NCI-H187 (cell line): ENCODE measurements around the gene VWA7.
"Not testable (repeated sequence)": the region's sequence is repeated elsewhere in the genome, so short reads cannot be mapped to it uniquely, and the experiment has no call there.

ENCODE experiments used
- DNase-seq, 2 experiments: peaks; one replicate each; lab custom pipeline; 2025; lab: John Stamatoyannopoulos, UW

Gene VWA7

DNA sequence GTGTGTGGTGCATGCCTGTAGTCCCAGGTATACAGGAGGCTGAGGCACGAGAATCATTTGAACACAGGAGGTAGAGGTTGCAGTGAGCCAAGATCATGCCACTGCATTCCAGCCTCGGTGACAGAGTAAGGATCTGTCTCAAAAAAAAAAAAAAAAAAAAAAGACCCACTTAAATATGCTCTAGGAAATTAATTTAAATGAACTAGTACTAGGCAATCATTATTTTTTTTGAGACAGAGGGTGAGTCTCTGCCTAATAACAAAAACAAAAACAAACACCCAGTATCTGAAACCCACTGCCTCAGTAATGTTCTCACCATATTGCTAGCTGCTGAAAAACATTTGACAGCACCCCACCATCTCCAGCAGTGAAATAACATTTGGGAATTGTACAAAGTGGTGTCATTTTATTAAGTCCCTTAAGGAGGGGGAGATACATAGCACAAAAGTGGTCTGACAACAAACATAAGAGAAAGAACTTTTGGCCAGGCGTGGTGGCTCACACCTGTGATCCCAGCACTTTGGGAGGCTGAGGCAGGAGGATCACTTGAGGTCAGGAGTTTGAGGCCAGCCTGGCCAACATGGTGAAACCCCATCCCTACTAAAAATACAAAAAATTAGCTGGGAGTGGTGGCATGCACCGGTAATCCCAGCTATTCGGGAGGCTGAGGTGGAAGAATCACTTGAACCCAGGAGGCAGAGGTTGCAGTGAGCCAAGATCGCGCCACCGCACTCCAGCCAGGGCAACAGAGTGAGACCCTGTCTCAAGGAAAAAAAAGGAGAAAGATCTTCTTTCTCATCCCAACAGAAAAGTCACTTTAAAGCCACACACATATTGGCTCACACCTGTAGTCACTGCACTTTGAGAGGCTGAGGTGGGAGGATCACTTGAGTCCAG lies 24.2 kb upstream of the VWA7 start:
- DNase-seq = not testable (repeated sequence)

DNA sequence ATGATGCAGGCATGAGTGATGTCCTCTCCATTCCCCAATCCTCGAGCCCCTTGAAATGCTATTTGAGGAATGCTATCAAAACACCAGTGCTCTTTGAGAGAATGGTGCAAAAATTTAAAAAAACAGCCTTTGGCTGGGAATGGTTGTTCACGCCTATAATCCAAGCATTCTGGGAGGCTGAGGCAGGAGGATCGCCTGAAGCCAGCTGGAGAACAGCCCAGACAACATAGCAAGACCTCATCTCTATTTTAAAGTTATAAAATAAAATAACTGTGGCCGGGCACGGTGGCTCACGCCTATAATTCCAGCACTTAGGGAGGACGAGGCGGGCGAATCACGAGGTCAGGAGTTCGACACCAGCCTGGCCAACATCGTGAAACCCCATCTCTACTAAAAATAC lies 22.7 kb upstream of the VWA7 start:
- DNase-seq = no peak

DNA sequence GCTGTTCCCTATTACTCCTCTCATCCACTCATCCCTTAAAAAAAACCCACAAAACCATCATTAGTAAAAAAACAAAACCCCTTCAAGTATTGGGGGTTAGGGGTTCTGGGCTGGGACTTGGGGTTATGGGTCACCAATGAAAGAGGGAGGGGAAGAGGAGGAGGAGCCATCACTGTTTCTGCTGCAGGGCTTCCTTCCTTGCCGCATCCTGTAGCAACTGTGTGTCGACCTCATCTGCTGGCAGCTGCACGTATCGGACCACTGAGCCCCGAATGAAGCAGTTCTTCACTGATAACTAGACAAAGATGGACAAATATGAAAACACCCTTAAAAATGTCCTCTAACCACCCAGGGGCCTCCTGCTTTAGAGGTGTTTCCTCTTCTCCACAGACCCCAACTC lies 20.5 kb upstream of the VWA7 start:
- DNase-seq = no peak

DNA sequence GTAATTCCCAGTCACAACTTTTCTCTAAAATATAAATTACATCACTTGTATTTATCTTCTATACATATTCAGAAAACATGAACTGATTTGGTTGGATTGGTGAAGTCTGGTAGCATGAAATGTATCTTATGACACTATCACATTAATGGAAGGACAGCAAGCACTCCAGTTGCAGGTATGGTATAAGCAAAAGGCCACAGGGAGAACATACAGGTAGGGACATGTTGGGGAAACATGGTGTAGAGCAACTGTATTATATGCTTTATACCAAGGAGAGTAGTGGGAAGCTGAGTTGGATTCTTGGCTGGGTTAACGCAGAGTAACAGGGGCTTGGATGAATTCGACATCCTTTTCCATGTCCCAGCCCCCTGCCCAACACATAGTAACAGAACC lies 19.9 kb upstream of the VWA7 start:
- no peak for DNase-seq

DNA sequence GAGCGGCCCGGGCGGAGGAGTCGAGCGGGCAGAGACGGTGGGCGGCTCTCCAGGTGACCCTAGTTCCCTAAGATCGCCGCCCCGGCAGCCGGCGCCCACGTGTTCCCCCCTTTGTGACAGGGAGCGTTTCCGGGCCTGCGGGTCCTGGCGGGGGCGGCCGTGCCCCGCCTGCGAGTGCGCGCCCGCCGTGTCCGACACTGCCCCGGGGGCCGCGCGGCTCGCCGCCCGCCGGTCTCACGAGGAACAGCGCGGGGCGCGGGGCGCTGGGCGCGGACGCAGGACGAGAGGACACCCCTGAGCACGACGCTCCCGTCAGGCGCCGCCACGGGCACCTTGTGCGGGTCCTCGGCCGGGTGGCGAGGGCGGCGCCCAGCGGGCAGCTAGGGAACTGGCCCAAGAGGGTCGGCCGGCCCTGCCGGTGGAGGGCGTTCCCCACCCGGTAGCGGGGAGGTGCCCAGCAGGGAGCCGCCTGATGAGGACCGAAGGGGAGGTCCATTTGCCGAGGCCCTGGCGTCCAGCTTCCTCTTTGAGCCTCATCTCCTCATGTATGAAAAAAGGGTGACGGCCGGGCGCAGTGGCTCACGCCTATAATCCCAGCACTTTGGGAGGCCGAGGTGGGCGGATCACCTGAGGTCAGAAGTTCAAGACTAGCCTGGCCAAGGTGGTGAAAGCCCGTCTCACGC lies 18.6 kb upstream of the VWA7 start, which contains the start of gene VARS1:
TSS of gene VARS1 (minus strand) at position 137 of the 683 bp plus-strand sequence. CDS start 535 bp downstream, outside the sequence.
- peak; percentile 31 to 81 for DNase-seq

DNA sequence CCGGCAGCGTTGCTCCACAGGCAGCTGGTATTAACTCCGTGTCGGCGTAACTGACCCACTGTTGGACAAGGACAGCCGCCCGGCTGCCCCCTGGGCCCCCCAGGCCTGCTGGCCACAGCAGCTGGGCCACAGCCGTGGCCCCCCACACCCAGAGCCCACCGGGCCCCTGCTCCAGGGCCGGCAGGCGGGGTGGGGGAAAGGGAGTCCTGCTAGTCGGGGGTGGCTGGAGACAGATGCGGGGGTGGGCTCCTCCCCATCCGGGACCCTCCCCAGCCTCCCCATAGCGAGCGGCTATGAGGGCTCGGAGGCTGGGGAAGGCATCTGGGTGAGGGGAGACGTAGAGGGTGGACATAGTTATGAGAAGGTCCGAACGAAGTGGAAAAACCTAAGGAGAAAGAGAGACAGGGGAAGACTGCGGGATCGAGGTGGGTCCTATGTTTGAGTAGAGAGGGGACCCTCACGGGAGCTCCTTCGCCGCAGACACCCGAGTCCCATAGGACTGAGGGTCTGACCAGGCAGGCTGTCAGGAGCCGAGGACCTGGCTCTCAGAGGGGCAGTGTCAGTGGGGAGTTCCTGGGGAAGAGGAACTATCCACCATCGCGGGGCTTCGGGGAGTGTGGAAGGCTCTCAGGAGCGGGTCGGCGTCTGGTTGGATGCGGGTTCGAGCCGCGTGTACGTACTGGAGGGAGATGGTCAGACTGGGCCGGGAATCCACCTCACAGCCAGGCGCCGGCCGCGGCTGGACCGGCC lies 17.9 kb upstream of the VWA7 start:
- DNase-seq = no peak

DNA sequence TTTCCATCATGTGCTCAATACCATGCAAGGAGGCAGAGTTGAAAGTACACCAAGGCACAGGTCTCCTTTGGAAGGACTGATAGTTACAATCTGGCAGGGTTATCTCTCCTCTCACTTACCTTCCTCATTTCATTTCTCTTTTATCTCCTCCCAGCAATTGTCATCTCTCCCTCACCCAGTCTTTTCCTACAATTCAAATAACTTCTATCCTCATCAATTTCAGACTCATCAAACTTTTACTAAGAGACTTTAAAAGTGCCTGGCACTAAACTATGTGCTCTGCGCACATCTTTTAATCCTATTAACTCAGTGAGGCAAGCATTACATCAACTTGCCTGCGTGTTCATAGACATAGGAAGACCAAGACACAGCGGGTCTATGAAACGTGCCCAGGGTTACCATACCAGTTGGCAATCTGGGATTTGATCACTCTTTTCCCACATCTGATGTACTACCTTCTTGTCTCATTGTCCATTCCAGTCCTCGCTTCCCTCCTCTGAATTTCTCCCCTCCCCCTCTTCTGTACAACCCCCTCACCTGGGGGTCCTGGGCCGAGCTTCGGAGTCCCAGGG lies 17.3 kb upstream of the VWA7 start:
- no peak for DNase-seq

DNA sequence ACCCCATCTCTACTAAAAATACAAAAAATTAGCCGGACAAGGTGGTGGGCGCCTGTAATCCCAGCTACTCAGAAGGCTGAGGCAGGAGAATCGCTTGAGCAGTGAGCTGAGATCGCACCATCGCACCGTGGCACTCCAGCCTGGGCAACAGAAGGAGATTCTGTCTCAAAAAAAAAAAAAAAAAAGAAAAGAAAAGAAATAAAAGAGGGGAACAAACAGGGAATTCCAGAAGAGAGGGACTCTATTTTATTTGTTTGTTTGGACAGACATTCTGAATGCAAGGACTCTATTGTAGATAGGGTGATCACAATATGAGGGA lies 16.8 kb upstream of the VWA7 start:
- not testable (repeated sequence) for DNase-seq

DNA sequence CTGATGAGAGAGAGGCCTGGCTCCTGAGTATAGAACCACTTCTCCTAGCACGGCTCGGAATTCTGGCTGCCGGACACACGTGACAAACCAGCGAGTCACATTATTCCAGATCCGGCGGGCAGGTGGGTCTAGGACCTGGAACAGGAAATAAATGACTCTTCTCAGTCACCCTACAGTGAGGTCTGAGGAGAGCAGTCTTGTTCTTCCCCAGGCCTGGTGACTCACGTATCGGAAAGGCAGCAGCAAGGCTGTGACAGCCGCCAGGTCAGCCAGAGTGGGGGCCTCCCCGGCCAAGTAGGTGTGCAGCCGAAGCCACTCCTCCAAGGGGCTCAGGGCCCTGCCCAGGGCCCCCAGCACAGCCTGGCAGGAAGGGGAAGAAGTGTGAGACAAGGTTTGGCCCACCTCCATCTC lies 15.6 kb upstream of the VWA7 start:
- no peak for DNase-seq

DNA sequence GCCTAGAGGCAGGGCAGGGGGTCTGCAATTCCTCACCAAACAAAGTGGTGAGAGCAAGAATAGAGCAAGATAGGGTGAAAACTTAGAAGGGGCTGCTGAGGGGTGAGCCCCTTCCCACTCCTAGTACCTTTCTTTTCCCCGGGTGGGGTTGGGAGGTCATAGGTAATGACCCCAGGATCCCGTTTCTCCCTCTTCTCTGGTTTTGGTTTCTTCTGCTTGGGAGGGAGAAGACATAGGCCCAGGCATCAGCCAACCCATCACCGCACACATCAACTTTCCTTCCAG lies 14.9 kb upstream of the VWA7 start:
- no peak for DNase-seq

DNA sequence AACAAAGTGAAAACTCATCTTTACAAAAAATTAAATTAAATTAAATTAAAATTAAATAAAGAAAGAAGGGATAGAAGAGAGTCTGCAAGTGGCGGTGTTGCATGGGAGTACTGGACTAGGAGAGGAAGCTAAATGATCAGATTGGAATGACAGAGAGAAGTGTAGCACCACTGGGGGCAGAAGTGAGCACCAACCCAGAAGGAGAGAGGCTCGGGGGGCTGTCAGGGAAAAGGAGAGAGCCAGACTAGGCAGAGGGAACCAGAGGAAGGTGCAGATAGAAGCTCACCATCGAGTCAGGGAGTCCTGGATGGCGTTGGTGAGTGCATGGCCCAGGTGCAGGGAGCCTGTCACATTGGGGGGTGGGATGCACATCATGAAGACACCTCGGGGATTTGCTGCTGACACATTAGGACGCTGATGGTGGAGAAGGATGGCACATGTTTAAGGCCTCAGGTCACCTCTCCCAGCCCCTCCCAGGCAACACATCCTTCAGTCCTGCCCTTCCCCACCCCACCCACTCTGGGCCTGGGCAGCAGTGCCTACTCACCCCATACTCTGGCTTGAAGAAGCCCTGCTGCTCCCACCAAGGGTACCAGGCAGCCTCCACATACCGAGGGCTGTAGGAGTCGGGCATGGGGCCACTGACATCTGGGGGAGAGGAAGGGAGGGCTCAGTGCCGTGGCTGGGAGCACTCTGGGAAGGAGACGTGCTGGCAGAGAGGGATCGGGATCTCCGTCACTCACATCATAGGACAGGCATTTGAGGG lies 14.4 kb upstream of the VWA7 start:
- no peak for DNase-seq

DNA sequence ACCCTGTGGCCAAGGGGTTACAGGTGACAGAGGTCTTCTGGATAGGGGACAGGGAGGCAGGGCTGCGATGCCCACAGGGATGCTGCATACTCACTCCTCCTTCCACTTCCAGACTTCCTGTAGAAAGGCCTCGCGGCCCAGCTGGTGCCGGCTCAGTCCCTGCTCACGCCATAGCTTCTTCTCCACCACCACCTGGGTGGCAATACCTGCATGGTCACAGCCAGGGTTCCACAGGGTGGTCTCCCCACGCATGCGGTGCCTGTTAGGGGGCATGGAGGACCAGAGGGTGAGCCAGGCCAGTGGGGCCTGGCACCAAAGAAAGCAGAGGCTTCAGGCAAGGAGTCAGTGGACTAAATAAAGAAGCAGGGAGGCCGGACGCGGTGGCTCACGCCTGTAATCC lies 8.3 kb upstream of the VWA7 start:
- DNase-seq = no peak

DNA sequence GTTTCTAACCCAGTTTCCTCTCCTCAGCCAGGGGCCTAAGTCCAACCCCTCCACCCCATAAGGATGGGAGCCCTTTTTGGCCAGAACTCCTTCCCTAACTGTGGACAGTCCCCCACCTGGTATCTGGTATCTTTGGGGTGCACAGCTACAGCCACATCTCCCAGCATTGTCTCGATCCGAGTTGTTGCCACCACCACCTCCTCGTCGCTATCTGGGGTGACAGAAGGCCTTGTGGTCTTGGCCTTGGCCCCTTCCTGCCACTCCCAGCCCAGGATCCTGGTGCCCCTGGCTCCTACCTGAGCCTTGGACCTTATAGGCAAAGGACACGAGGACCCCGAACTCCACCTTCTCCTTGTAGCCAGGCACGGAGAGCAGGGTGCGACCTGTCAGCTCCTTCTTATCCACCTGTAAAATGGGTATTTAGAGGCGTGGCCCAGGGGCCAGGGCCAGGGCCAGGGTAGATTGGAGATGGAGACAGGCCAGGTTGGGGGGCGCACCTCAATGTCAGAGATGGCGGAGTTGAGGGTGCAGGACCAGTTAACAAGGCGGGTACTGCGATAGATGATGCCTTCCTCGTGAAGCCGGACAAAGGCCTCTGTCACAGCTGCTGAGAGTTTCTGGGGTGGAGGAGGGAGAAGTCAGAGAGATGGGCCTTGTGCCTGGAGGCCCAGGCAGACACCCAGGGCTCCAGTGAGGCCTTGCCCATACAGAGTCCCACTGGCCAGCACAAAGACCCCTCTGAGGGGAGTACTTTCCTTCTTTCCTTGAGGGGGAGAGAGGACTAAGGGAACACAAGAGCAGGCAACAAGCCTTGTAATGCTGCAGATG lies 7.2 kb upstream of the VWA7 start:
- no peak for DNase-seq

DNA sequence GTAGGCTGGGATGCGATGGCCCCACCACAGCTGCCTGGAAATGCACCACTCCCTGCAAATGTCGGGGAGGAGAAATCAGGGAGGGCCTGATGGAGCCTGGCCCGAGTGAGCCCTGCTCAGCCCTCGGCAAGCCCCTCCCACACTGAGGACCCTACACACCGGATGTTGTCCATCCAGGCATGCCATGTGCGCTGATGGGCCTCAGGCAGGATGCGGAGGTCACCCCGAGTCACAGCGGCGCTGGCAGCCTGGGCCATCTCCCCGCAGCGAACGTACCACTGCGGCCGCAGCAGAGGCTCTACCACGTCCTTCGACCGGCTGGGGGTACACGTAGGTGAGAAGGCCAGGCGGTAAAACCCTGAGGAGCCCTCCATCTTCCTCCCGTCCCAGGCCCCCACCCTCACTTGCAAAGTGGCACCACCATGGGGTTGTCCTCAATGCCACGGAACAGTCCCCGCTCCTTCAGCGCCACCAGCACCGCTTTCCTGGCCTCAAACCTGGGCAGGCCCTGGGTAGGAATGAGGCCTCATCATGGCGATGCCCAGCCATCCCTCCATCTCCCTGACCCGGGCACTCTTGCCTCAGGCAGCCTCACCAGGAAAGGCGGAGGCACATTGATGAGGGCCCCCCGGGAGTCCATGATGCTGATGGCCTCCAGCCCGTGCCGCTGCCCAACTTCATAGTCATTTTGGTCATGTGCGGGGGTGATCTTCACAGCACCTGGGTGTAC lies 5.2 kb upstream of the VWA7 start:
- DNase-seq = no peak

DNA sequence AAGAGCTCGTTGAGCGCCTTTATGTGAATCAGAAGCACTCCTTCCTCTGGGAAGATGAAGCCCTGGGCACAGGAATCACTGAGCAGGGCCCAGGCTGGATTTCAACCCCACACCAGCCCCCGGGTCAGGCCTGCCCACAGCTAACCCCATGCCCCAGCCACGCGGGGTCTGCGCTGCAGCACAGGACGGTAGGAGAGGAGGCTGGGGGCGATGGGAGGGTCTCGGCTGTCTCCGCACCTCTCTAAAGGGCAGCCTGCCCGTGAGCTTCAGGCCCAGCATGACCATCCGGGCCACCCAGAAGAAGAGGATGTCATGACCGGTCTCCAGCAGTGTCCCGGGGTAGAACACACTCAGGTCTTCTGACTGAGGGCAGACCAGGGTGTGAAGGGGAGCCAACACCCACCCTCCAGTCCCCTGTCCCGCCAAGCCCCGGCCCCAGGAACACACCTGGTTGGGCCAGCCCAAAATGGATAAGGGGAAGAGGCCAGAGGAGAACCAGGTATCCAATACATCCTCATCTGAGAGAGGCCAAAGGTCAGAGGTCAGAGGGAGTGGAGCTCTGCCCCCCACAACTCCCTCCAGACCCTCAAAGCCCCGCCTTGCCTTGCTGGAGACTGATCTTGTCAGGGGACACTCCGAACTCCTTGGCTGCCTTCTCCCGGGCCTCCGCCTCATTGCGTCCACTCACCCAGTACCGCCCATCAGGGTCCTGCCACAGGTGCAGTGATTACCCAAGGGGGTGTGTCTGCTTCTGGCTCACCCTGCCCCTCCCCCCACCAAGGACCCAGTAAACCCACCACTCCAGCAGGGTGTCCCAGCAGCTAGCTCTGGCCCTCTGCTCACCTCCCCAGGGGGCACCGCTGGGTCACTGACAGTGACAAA lies 4.4 kb upstream of the VWA7 start:
- DNase-seq = no peak

DNA sequence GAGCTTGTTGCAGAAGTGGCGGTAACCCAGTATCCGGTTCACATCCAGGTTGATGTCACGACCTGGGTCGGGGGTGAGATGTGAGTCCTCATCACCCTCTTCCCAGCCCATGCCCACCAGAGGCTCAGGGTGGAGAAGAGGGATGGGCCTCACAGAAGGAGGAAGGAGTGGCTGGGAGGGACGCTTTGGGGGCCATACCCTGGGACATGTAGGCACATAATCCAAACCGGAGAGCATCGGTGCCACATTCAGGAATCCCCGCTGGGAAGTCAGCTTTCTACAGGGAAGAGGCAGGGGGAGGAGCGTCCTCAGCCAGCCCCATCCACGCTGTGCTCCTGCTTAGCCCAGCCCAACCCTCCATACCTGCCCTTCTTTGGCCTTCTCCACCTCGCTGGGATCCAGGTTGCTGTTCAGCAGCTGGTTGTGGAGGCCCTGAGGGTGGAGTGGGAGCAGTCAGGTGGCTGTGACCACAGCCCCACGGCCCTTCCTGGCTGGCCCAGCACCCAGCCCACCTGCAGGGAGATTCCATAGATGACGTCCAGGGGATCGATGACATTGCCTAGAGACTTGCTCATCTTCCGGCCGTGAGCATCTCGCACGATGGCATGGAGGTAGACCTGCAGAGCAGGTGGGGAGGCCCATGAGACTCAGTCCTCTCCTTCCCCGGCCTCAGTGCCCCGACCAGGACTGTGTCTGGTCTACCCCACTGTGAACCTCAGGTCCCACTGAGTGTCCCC lies 3.5 kb upstream of the VWA7 start:
- no peak for DNase-seq

DNA sequence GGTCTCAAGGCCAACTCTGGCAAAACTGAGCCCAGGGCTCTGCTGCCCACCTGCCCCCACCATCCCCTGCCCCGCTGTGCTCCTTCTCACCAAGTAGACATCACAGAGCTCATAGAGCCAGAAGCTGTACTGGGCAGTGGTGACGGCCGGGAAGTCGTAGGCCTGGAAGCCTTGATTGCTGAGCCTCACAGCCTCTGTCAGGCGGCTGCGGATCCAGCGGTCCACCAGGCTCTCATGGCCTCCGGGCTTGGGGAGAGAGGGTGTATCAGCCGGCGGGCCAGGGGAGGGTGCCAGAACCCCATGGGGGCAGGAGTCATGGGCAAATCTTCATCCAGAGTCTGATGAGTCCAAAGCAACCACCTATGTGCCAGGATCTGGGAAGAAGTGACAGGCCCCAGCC lies 2.8 kb upstream of the VWA7 start:
- no peak for DNase-seq

DNA sequence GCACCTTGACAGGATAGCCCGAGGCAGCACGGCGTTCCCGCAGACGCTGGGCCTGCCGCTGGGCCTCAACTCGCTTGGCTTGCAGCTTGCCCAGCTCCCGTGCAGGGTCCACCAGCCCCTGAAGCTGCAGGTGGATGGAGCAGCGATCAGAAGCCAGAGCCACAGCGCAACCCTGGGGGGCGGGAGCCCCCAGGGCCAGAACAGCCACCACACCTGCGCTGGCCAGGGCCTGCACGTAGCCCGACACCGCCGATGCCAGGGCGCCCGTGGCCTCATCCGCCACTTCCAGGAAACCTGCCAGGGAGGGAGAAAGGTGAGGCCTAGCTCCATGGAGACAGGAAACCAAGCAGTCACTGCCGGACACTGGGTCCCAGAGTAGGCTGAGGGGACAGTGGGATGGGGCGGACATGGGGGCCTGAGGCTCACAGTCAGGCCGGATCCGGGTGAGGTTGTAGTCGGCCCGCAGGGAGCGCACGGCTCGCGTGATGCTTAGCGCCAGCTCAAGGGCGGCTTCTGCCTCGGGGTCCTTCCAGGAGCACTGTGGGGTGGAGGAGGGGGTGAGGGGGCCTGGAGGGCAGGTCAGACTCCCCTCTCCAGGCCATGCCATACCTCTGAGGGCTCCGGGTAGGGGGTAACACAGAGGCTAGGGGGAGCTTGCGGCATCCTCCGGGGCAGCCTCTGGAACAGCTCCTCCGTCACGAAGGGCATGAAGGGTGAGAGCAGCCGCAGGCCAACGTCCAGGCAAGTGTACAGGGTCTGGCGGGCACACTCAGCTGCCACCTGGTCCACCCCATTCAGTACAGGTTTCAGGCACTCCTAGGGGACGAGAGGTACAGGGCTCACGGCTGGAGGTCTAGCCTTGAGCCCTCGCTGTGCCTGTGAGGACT lies 2.1 kb upstream of the VWA7 start:
- no peak for DNase-seq
